HG02678 (cell line): ENCODE results near the gene FAM50B.

ENCODE experiments used
- ATAC-seq: cut with Tn5 transposase; IDR thresholded peaks from one replicate; pipeline ENCODE4 v1.9.1; 2021; ENCODE audit warnings: mild to moderate bottlenecking, moderate library complexity; ENCODE audit not compliant: unreplicated experiment

The FAM50B gene

GRCh38 chr6:3893487-3893886 lies 44.3 kb downstream of the FAM50B start:
- no peak for ATAC-seq

- ATAC-seq: no peak
These were observed 44.7 kb downstream of the FAM50B start for GRCh38 chr6:3893917-3894316.

DNA sequence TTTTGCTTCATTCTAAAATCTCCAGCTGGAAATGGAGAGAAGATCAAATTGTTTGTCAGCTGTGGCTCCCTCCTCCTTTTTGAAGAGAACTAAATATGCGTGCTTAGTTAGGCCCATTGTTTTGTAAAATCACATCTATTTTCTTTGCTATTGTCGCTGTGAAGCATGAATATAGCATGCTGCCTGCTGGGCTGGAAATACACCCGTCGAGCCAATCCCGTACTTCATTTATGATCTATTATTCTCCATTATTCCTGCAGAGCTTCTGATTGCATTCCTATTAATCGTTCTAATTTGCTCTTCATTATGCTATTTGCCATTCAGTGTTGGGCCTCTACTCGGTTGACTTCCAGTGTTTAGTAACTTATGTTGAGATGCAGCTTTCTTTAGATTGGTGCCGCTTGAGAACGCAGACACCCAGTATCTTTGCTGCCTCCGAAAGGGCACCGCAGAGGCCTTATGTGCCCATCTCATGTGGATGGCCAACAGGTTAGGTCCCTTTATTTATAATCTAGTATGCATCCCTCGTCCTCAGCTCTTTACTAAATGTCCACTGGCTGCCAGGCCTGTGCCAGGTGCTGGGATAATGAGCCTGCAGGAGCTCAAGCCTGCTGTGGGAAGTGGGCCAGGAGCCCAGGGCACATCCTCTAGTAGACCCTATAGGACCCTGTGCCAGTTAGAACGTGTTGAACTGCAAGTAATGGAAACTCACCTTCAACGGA lies 45.6 kb downstream of the FAM50B start:
- no peak for ATAC-seq

DNA sequence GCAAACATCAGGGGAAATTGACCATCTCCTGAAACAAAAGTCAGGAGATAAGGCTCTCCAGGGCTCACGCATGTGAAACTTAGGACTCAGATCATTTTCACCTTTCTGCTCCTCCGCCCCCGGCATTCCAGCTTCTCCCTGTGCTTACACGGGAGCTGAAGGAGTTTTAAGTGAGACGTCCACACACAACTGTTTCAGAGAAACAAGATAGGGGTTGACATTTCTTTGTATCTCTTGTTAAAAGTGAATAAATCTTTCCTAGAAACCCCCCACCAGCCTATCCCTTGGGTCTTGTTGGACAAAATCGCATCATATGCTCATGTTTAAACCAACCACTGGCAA lies 46.1 kb downstream of the FAM50B start:
- ATAC-seq: no peak

GRCh38 chr6:3895805-3896204 lies 46.6 kb downstream of the FAM50B start:
- ATAC-seq: no peak

- ATAC-seq: no peak
These were observed 49.3 kb downstream of the FAM50B start for GRCh38 chr6:3898265-3898994.

GRCh38 chr6:3899061-3899460 lies 49.9 kb downstream of the FAM50B start:
- ATAC-seq: no peak

DNA sequence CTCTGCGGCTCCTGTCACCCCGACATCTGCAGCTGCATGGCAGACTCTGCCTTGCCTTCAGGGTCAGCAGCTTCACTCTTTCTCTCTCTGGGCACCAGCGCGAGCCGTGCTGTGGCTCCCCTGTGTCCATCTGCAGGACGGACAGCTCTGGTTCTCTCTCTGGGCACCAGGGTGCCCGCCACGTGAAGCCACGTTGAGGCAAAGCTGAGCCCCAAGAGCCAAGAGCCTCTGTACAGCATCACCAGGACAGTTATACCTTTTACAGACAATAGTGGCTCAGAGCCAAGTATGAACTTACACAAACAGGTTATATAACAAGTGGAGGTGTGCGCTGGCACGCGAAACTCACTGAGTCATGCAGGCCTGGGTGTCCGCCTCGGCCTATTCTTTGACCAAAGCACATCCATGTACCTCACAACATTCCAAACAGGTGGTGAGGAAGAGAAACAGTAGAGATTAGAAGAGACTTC lies 50.8 kb downstream of the FAM50B start:
- no peak for ATAC-seq
